Body of pancreas (tissue), 4 donors: Measurements from ENCODE around the gene LVRN.

Source experiments
- CTCF ChIP-seq, 7 experiments: fragments of 450-650 bp in 4 of 7; fragments of 200-600 bp in 3 of 7; sonication (generic) in 3 of 7; IDR thresholded peaks; one replicate each; pipeline ENCODE4 v1.5.1; 2016 to 2019; ENCODE audit warnings: antibody characterized with exemption in 7 of 7
- POLR2A ChIP-seq, 3 donors: fragments of 450-650 bp; IDR thresholded peaks; one replicate each; pipeline ENCODE4 v1.6.1; 2016; ENCODE audit warnings: antibody characterized with exemption in 3 of 3, mild to moderate bottlenecking in 2 of 3

- TF ChIP-seq POLR2A (IDR thresholded peaks at IDR 0.05) (no peak), CTCF (IDR thresholded peaks at IDR 0.05) (no peak)
Measured at GRCh38 chr5:115930630-115931337, 31.5 kb upstream of the LVRN start.
